SK-N-SH (cell line): Measurements from ENCODE around the gene HTRA3. TPM values are rescaled to one million over a fixed set of nuclear protein-coding genes. Genes with fewer than 3 reads are reported as not detected.

Source experiments
- CTCF ChIA-PET: fragments of 300-600, 350-600 bp; formaldehyde crosslinking; extraction: SDS; loops from one replicate; lab custom pipeline; 2021; lab: Yijun Ruan, JAX
- POLR2A ChIA-PET: fragments of 350-600 bp; sonication (Branson Sonifier 250); formaldehyde crosslinking; extraction: SDS; loops from one replicate; lab custom pipeline; 2020; ENCODE audit warnings: antibody characterized with exemption, inconsistent platforms; lab: Yijun Ruan, JAX
- DNase-seq: peaks from one replicate; pipeline ENCODE4 v3.0.0; 2012
- H2AFZ ChIP-seq: fragments of 200-600 bp; sonication (generic); 2 replicates; pipeline ENCODE4 v1.8.1; 2016; ENCODE audit warnings: antibody characterized with exemption, mild to moderate bottlenecking, low read depth
- H3F3A ChIP-seq: fragments of 200-600 bp; sonication (generic); replicated peaks from 2 replicates; pipeline ENCODE3; 2016; ENCODE audit warnings: antibody characterized with exemption, mild to moderate bottlenecking; ENCODE audit not compliant: insufficient read depth
- H3K27ac ChIP-seq, 2 experiments: fragments of 200-500 bp in 1 of 2; fragments of 200-600 bp in 1 of 2; sonication (Bioruptor generic) in 1 of 2; sonication (generic), shearing (Covaris generic) in 1 of 2; 2 replicates each; pipeline versions ENCODE4 v1.5.1 to v1.6.1; 2014 to 2016; ENCODE audit warnings: low read depth in 2 of 2, inconsistent platforms in 1 of 2, low read length in 1 of 2, mild to moderate bottlenecking in 1 of 2, mixed read lengths in 1 of 2
- H3K27me3 ChIP-seq: fragments of 200-600 bp; sonication (generic), shearing (Covaris generic); 2 replicates; pipeline ENCODE4 v1.6.1; 2016; ENCODE audit warnings: mixed run types; ENCODE audit not compliant: insufficient read depth
- H3K36me3 ChIP-seq, 2 experiments: fragments of 200-500 bp in 1 of 2; fragments of 200-600 bp in 1 of 2; sonication (Bioruptor generic) in 1 of 2; sonication (generic) in 1 of 2; replicated peaks in 1 of 2; 2 replicates each; pipeline versions ENCODE3 to v1.5.1; 2014 to 2016; ENCODE audit warnings: low read length in 1 of 2, mild to moderate bottlenecking in 1 of 2; ENCODE audit not compliant: insufficient read depth in 2 of 2, control insufficient read depth in 1 of 2
- H3K4me1 ChIP-seq, 2 experiments: fragments of 200-500 bp in 1 of 2; fragments of 200-600 bp in 1 of 2; sonication (Bioruptor generic) in 1 of 2; sonication (generic), shearing (Covaris generic) in 1 of 2; 2 replicates each; pipeline versions ENCODE4 v1.5.1 to v1.6.1; 2014 to 2016; ENCODE audit warnings: low read depth in 1 of 2, low read length in 1 of 2, mixed run types in 1 of 2; ENCODE audit not compliant: insufficient read depth in 2 of 2, control insufficient read depth in 1 of 2
- H3K4me2 ChIP-seq: fragments of 200-600 bp; sonication (generic), shearing (Covaris generic); 2 replicates; pipeline ENCODE4 v1.6.1; 2017; ENCODE audit warnings: mixed run types
- H3K4me3 ChIP-seq, 2 experiments: fragments of 200-500 bp in 1 of 2; fragments of 200-600 bp in 1 of 2; sonication (Bioruptor generic) in 1 of 2; sonication (generic), shearing (Covaris generic) in 1 of 2; 2 replicates each; pipeline versions ENCODE4 v1.5.1 to v1.8.1; 2014 to 2016; ENCODE audit warnings: low read depth in 2 of 2, inconsistent platforms in 1 of 2, low read length in 1 of 2, mild to moderate bottlenecking in 1 of 2, mixed read lengths in 1 of 2, moderate library complexity in 1 of 2
- H3K79me2 ChIP-seq: fragments of 200-600 bp; sonication (generic); 2 replicates; pipeline ENCODE4 v1.8.1; 2017; ENCODE audit warnings: mild to moderate bottlenecking; ENCODE audit not compliant: insufficient read depth
- H3K9ac ChIP-seq: fragments of 200-600 bp; sonication (generic); 2 replicates; pipeline ENCODE4 v1.6.1; 2017; ENCODE audit warnings: mixed run types
- H3K9me2 ChIP-seq: fragments of 200-600 bp; sonication (generic); 2 replicates; pipeline ENCODE4 v1.6.1; 2017; ENCODE audit warnings: mixed run types
- H3K9me3 ChIP-seq: fragments of 200-600 bp; sonication (generic); 2 replicates; pipeline ENCODE4 v1.6.1; 2017; ENCODE audit warnings: mixed run types, mild to moderate bottlenecking, moderate library complexity
- H4K20me1 ChIP-seq: fragments of 200-600 bp; sonication (generic); 2 replicates; pipeline ENCODE4 v1.6.1; 2017; ENCODE audit warnings: mild to moderate bottlenecking, mixed run types; ENCODE audit not compliant: insufficient read depth
- CHD2 ChIP-seq: fragments of 150-350 bp; IDR thresholded peaks from 2 replicates; pipeline ENCODE4 v1.6.1; 2018; ENCODE audit warnings: low read length; ENCODE audit not compliant: partially characterized antibody
- CTCF ChIP-seq: fragments of 200-600 bp; sonication (generic); IDR thresholded peaks from 2 replicates; pipeline ENCODE4 v1.6.1; 2017; ENCODE audit warnings: antibody characterized with exemption, mild to moderate bottlenecking, moderate library complexity
- ELF1 ChIP-seq: IDR thresholded peaks from 2 replicates; pipeline ENCODE4 v1.4.0; 2012
- EZH2phosphoT487 ChIP-seq: fragments of 200-600 bp; sonication (generic); IDR thresholded peaks from 2 replicates; pipeline ENCODE4 v1.6.1; 2017; ENCODE audit warnings: low read depth, mixed run types, mild to moderate bottlenecking, antibody characterized with exemption, moderate library complexity, borderline replicate concordance
- GABPA ChIP-seq: IDR thresholded peaks from 2 replicates; pipeline ENCODE4 v1.4.0; 2012; ENCODE audit warnings: low read depth, mild to moderate bottlenecking
- IRF3 ChIP-seq: fragments of 150-350 bp; IDR thresholded peaks from 2 replicates; pipeline ENCODE4 v1.6.1; 2016; ENCODE audit warnings: mild to moderate bottlenecking, low read depth, low read length
- MEF2A ChIP-seq: IDR thresholded peaks from 2 replicates; pipeline ENCODE4 v1.4.0; 2012; ENCODE audit warnings: low read depth, borderline replicate concordance
- MXI1 ChIP-seq: IDR thresholded peaks from 2 replicates; pipeline ENCODE4 v1.6.1; 2012; ENCODE audit warnings: mild to moderate bottlenecking, low read depth, low read length, improper control_type of control experiment
- NRF1 ChIP-seq: IDR thresholded peaks from 2 replicates; pipeline ENCODE4 v1.6.1; 2012; ENCODE audit warnings: low read depth, mild to moderate bottlenecking, low read length
- RAD21 ChIP-seq: IDR thresholded peaks from 2 replicates; pipeline ENCODE4 v1.6.1; 2012; ENCODE audit warnings: mild to moderate bottlenecking, low read length
- RCOR1 ChIP-seq: fragments of 150-350 bp; IDR thresholded peaks from 2 replicates; pipeline ENCODE4 v1.6.1; 2017; ENCODE audit warnings: antibody characterized with exemption, low read length
- REST ChIP-seq: IDR thresholded peaks from 2 replicates; pipeline ENCODE4 v1.6.1; 2012; ENCODE audit warnings: mild to moderate bottlenecking, low read depth, low read length, moderate library complexity
- TAF1 ChIP-seq: IDR thresholded peaks from 2 replicates; pipeline ENCODE4 v1.6.1; 2012; ENCODE audit warnings: low read depth, mild to moderate bottlenecking, low read length, moderate library complexity, borderline replicate concordance
- TCF12 ChIP-seq: IDR thresholded peaks from 2 replicates; pipeline ENCODE4 v1.4.0; 2012
- YY1 ChIP-seq: IDR thresholded peaks from 2 replicates; pipeline ENCODE4 v1.4.0; 2012; ENCODE audit warnings: low read depth, mild to moderate bottlenecking
- WGBS: methylation state at CpG from one replicate; pipeline ENCODE4 v1.1.6; 2017; ENCODE audit warnings: low lambda C conversion rate; 5-methylcytosine and 5-hydroxymethylcytosine counted together
- polyA plus RNA-seq, 3 experiments: library from polyadenylated mRNA; depleted of rRNA; stranded (reverse); fragments of >200 nt; gene quantifications; 2 replicates each; pipeline ENCODE4 v1.2.3, GENCODE V29; 2012

Gene HTRA3
- polyA plus RNA-seq, 1 of the 3 experiments (the other 2 are of a cell fraction) = 0.05 TPM

- TF ChIP-seq YY1 = no peak
- TF ChIP-seq RCOR1 = no peak
- no peak for TF ChIP-seq EZH2phosphoT487
These were observed 24.5 kb downstream of the HTRA3 start (continued) for GRCh38 chr4:8294036-8294435.

GRCh38 chr4:8294775-8295174 lies 25.2 kb downstream of the HTRA3 start:
- WGBS = 13% methylated on average over 2 of the region's 2 CpGs
- no peak for DNase-seq
- Histone ChIP-seq H3K4me2 (no peak overlapping the region), H2AFZ (no peak overlapping the region), H4K20me1 (no peaks in the 10 kb centered on the region), H3K9me2 (no peaks in the 10 kb centered on the region), H3F3A (no peaks in the 10 kb centered on the region), H3K79me2 (no peaks in the 10 kb centered on the region), H3K36me3 (no peaks in the 10 kb centered on the region), H3K27me3 (no peaks in the 10 kb centered on the region), H3K4me3 (no peak overlapping the region), H3K9me3 (no peaks in the 10 kb centered on the region), H3K27ac (no peak overlapping the region), H3K4me1 (no peaks in the 10 kb centered on the region), H3K9ac (no peak overlapping the region)
- ChIA-PET POLR2A (no interaction called here), CTCF (interaction anchor here (1.4 to 1.6 kb wide), 2 partner anchors 52 to 108 kb away, joined by 3 to 5 read pairs; no protein-coding TSS in a partner anchor)
- no peak for TF ChIP-seq MXI1
- no peak for TF ChIP-seq TCF12
- TF ChIP-seq CTCF = no peak
- TF ChIP-seq YY1 = no peak
- TF ChIP-seq MEF2A = no peak
- TF ChIP-seq ELF1 = no peak
- TF ChIP-seq TAF1 = no peak

- TF ChIP-seq CHD2 (no peak), REST (no peak), EZH2phosphoT487 (no peak), GABPA (no peak), RAD21 (no peak), IRF3 (no peak), NRF1 (no peak)
- TF ChIP-seq, all 33 proteins: peak for 0
- POLR2A ChIA-PET = no interaction called here
These were observed 25.9 kb downstream of the HTRA3 start for GRCh38 chr4:8295471-8295870.

More at GRCh38 chr4:8295471-8295870, 25.9 kb downstream of the HTRA3 start:
- Histone ChIP-seq H3F3A (no peaks in the 10 kb centered on the region), H3K36me3 (no peaks in the 10 kb centered on the region), H3K27ac (no peak overlapping the region), H3K4me2 (no peak overlapping the region), H3K79me2 (no peaks in the 10 kb centered on the region), H3K9me2 (no peaks in the 10 kb centered on the region), H4K20me1 (no peaks in the 10 kb centered on the region), H3K9ac (no peak overlapping the region), H3K27me3 (no peaks in the 10 kb centered on the region), H3K9me3 (no peaks in the 10 kb centered on the region), H3K4me3 (no peak overlapping the region), H2AFZ (no peak overlapping the region), H3K4me1 (no peaks in the 10 kb centered on the region)
- 53% methylated on average over 6 of the region's 6 CpGs for WGBS
- CTCF ChIA-PET = interaction anchor here (1.2 kb wide), 1 partner anchor 107 kb away, joined by 3 read pairs; no protein-coding TSS in a partner anchor
- no peak for DNase-seq
